GM19035 (cell line): Measurements from ENCODE around the gene PCDH8.

Experiments used
- ATAC-seq: cut with Tn5 transposase; IDR thresholded peaks from one replicate; pipeline ENCODE4 v1.9.1; 2021; ENCODE audit not compliant: unreplicated experiment

The PCDH8 gene

DNA sequence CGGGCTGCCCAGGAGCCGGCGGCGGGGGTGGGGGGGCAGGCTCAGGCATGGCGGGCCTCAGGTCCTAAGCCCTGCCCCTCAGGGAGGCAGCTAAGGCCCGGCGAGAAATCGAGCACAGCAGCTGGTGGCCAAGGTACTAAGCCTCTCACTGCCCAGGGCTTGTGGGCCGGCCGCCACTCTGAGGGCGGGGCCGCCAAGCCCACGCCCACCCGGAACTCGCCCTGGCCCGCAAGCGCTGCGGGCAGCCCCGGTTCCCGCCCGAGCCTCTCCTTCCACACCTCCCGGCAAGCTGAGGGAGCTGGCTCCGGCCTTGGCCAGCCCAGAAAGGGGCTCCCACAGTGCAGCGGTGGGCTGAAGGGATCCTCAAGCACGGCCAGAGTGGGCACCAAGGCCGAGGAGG lies 33.1 kb downstream of the PCDH8 start:
- no peak for ATAC-seq

DNA sequence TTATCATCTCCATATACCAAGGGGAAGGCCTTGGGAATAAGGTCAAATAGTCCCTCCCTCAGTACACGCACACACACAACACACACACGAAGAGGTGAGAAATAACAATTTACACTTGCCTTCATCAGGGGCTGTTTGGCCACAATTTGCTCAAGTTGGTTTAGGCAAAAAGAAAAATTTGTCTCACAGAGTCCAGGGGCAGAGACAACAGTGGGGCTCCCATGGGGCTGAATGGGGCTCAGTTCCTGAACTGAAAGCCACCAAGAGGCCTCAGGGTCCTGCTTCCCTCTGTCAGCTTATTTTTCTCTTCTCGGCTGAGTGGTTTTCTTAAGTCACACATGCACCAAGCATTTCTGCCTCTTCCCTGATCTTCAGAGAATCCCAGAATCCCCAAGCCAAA lies 35.5 kb downstream of the PCDH8 start:
- ATAC-seq, result no peak

DNA sequence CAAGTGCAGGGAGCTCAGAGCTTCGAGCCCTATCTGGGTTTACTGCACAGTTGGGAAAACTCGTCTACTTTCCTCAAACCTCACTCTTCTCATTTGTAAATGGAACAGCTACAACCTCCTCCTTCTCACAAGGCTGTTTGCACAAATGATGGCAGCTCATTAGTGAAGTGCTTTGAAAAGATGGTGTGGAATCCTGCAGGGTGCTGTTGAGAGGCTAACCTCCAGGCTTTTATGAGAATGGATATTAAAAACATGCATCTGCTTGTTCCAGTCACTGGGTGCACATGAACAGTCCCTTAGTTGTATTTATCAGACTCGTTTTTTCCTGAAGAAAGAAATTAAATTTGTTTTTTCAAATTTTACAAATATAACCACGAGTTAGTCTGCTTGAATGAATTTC lies 36.6 kb downstream of the PCDH8 start:
- ATAC-seq, result no peak

DNA sequence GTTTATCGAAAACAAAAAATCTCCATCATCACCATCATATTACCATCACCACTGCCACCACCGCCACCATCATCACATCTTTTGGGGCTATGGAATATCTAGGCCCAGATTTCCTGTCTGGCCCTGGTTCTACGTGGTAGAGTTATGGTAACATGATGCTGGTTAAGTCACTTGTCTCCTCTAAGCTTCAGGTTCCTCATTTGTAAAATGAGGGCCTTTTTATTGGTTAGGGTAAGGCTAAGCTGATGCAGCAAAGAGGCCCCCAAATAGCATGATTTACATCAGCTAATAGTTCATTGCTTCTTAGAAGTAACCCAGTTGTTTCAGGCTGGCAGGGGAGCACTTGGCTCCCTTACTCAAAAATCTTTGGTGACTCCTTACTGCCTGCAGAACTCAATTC lies 37.9 kb downstream of the PCDH8 start:
- no peak for ATAC-seq

DNA sequence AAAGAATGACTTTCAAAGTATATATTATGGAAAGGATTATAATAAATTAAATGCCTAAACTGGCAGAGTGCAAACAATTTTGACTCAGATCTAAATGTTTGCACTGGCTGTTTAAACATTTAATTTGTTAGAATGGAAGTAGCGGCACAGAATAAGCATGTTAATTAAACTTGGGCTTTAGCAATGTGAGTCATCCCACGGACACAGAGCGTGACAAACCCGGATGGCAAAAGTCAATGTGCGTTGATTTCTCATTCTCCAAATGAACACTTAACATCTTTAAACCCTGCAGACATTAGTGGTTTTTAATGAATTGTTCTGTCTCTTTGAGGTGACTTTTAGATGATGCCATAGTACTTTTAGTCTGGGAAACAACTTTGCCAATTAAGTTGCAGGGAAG lies 38.4 kb downstream of the PCDH8 start:
- ATAC-seq, result no peak

DNA sequence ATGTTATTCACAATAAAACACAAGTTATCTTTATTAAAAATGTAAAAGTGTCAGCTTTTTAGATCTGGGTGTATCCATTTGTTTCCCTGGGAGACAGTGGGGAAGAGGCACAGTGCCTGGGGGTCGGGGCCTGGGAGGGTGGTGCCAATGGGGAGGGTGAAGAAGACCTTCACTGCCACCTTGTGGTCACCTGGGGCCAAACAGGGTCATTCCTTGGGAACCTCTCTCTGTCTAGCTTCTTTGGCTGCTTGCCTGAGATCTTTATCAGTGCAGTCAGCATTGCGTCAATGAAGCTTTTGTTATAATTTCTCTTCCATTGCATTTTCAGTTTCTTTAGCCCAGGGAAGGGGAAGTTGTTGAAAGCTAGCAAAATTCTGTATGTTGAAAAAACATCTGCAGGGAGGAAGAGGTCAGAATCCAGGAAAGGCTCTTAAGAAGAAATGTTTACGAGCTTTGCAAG lies 39.1 kb downstream of the PCDH8 start:
- ATAC-seq, result no peak

DNA sequence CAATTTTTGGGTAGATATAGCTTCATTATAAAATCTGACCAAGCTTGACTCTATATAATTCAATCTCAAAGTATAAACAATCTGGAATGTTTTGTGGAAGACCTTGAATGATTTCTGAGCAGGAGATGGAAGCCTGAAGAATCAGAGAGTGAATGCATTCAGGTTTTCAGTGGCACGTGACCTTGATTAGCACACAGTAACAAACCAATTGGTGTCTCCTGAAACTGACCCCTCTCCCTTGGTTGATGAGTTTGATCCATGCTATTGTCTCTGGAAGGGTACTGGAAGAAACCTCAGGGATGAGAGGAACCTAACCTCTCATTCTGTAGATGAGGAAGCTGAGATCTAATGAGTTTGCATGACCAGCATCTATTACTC lies 39.6 kb downstream of the PCDH8 start:
- no peak for ATAC-seq

DNA sequence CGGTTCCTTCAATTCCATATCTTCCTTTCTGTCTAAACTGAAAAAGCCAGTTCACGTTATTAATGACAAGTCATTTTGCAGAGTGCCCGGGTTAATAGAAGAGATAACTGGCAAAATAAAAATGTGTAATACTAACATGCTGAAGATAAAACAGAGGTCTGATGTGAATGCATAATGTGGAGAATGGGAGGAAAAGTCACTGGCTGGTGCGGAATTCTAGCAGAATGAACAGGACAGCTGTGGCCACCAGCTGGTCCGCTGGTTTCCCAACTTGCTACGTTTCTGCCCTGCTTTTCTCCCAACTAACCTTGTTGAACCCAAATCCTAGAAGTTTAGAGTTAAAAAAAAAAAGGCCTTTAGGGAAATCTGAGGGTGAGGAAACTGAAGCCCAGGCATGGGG lies 42.4 kb downstream of the PCDH8 start:
- ATAC-seq, result no peak

DNA sequence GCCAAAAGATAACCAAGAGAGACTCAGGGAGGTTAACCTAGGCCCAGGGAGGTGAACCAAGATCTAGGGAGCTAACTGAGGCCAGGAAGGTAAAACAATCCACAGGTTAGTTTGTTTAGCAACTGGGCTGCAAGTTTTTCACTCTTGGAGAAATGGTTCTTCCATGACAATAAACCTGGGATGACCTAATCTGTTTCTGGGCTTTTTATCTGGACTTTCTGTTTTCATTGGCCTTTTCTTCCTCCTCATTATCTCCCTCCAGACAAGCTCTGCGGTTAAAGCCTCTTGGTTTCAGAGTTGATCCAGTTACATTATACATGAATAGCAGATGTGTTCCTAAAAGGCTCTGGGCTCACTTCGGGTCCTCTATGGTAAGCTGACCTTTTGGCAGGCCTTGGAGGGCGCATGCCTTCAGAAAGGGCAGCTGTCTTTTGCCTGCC lies 44.2 kb downstream of the PCDH8 start:
- ATAC-seq, result no peak

DNA sequence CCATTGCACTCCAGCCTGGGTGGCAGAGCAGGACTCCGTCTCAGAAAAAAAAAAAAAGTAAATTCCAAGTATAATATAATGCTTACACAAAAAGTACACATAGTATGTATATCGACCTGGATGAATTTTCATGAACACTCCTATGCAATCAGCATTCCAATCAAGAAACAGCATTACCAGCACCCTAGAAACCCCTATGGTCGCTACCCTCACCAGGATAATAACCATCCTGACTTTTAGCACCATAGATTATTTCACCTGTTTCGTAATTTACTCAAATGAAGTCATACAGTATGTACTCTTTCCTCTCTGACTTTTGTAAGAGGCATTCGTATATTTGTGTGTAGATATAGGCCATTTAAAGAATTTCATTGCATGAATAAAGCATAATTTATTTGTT lies 47.6 kb downstream of the PCDH8 start:
- ATAC-seq, result no peak

DNA sequence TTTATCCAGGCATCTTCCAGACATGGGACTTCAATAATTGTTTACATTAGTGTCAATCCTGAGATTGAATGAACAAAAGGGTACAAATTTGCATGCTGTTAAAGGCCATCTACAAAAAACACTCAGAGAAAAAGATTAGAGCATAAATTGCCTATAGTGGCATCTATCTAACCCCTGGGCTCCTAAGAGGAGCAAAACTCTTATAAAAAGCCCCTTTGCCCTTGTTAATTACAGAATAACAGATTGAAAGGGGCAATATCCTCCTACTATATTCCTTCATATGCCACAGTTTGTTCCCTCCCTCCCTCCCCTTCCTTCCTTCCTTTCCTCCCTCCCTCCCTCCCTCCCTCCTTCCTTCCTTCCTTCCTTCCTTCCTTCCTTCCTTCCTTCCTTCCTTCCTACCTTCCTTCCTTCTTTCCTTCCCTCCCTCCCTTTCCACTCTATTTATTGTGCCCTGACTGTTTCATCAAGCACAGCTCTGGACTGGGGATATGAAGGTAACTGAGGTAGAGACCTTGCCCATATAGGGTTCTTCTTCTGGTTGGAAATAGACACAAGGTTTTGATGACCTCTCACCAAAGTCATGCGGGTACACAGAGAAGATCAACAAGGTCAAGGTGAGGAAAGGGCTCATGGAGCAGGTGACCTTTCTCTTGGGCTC lies 49.5 kb downstream of the PCDH8 start:
- no peak for ATAC-seq

DNA sequence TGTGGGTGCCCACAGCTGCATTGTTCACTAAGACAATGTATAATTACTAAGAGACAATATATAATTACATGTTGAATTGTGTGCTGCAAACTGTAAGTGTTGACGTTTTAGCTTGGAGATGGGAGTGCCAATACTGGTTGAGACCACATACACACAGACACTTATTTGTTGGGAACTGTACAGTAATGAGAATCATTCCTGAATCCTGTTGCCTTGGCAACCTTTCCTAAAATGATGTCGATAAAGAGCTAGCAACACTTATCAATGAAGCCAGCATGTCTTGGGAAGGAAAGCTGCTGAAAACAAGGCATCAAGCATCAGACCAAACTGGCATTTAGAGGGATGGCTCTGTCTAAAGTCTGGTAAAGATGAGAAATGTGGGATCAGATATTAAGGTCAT lies 51.3 kb downstream of the PCDH8 start:
- ATAC-seq, result no peak

DNA sequence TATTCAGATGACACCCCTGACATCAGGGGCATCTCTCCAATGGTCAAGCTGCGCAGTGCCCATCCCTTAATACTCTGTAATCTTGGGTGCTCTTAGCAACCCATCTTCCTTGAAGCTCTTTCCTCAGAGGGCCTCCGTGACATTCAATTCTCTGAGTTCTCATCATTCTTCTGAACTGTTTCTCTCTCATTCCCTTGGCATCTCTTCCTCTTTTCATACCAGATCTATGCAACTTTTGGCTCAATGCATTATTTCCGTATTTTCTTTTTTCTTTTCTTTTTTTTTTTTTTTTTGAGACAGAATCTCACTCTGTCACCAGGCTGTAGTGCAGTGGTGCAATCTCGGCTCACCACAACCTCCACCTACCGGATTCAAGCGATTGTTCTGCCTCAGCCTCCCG lies 53.9 kb downstream of the PCDH8 start:
- no peak for ATAC-seq

DNA sequence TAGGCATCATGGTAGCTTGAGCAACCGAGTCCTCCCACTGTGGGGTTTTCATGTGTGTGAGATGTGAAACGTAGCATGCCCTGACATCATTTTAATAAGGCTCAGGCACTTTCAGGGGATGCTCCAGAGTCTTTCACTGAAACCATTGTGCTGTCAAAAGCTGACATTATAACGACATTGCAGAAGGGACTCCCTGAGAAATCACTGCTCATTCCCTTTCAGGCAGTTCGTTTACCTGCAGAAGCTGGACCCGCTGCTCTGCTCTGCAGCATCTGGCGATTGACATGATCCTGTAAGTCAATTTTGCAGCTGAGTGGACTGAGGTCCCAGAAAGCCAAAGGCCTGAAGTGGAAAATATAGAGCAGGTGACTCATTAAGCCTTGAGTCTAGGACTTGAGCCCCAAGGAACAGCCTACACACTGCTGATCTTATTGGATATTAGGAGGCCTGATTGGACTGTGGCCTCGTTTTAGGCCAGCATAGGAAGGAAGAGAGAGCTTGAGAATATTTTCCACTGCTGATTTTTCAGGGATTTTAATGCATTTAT lies 54.9 kb downstream of the PCDH8 start:
- no peak for ATAC-seq
